Subcutaneous abdominal adipose tissue (tissue), 5 donors: ENCODE results near the gene TRIM15.

ENCODE experiments used
- H3K27ac ChIP-seq: one replicate; pipeline ENCODE4 v1.7.0; 2013; ENCODE audit warnings: low read depth, mild to moderate bottlenecking, inconsistent platforms, low read length, moderate library complexity
- H3K27me3 ChIP-seq, 5 donors: one replicate each; pipeline ENCODE4 v1.7.0; 2013; ENCODE audit warnings: low read length in 5 of 5, inconsistent platforms in 1 of 5; ENCODE audit not compliant: control insufficient read depth in 5 of 5, insufficient read depth in 4 of 5
- H3K36me3 ChIP-seq, 5 donors: one replicate each; pipeline ENCODE4 v1.7.0; 2013; ENCODE audit warnings: low read length in 5 of 5; ENCODE audit not compliant: control insufficient read depth in 5 of 5, insufficient read depth in 5 of 5
- H3K4me1 ChIP-seq, 5 donors: one replicate each; pipeline ENCODE4 v1.7.0; 2013; ENCODE audit warnings: low read length in 5 of 5, mild to moderate bottlenecking in 3 of 5, moderate library complexity in 1 of 5; ENCODE audit not compliant: control insufficient read depth in 5 of 5, insufficient read depth in 5 of 5
- H3K4me3 ChIP-seq, 5 donors: one replicate each; pipeline ENCODE4 v1.7.0; 2013; ENCODE audit warnings: low read length in 5 of 5, low read depth in 1 of 5
- H3K9ac ChIP-seq, 5 donors: one replicate each; pipeline ENCODE4 v1.7.0; 2013; ENCODE audit warnings: low read length in 5 of 5, mild to moderate bottlenecking in 4 of 5, moderate library complexity in 3 of 5
- H3K9me3 ChIP-seq, 5 donors: one replicate each; pipeline ENCODE4 v1.7.0; 2013; ENCODE audit warnings: low read length in 5 of 5; ENCODE audit not compliant: control insufficient read depth in 5 of 5
- donor health status: healthy.
- donor health status: healthy.
- donor health status: healthy.
- donor health status: healthy.
- donor health status: healthy.

Gene TRIM15

GRCh38 chr6:30145818-30146217, 17.5 kb upstream of the TRIM15 start:
- Histone ChIP-seq H3K9me3 (no peaks in the 10 kb centered on the region), H3K36me3 (no peaks in the 10 kb centered on the region), H3K4me3 (no peak overlapping the region), H3K27me3 (peaks cover 3 to 22% (median 13%) of the 10 kb centered on the region in 5 donors), H3K4me1 (no peaks in the 10 kb centered on the region), H3K9ac (no peak overlapping the region), H3K27ac (no peak overlapping the region)

DNA sequence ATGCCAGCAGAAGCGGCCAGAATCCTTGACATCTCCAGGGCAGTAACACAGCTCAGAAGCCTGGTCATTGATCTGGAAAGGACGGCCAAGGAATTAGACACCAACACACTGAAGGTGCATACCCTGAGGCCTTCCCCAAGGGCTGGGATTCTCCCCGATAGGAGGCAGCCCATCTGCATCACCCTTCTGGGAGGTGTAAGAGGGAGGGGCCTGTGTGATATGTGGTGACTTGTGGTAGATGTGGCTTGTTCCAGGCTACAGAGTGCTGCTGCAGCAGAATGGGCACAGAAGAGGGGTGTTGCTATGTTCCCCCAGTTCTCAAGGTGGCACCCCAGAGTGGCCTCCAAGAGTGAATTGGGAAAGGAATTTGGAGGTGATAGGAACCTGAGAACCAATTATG, 16.2 kb upstream of the TRIM15 start:
- Histone ChIP-seq H3K9ac (no peak overlapping the region), H3K4me1 (no peaks in the 10 kb centered on the region), H3K27me3 (peaks cover 3 to 19% (median 13%) of the 10 kb centered on the region in 5 donors), H3K4me3 (no peak overlapping the region), H3K9me3 (no peaks in the 10 kb centered on the region), H3K27ac (no peak overlapping the region), H3K36me3 (no peaks in the 10 kb centered on the region)

DNA sequence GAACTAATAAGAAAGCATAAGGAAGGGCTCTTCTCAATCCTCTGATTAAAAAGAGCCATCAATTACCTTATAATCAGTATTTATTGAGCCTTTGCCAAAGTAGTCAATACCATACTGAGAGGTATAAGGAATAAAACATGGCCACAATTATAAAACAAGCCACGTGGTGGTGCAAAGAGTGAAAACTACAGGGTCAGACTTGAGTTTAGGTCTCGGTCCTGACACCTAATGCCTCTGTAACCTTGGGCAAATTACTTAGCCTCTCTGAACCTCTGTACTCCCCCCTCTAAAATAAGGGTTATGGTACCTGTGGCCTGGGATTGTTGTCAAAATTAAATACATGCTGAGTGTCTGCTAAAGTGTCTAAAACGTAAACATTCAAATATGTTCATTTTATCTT, 14.1 kb upstream of the TRIM15 start:
- Histone ChIP-seq H3K9me3 (no peaks in the 10 kb centered on the region), H3K4me1 (no peaks in the 10 kb centered on the region), H3K9ac (no peak overlapping the region), H3K4me3 (no peak overlapping the region), H3K36me3 (no peaks in the 10 kb centered on the region), H3K27me3 (peaks cover 3 to 20% (median 10%) of the 10 kb centered on the region in 5 donors), H3K27ac (no peak overlapping the region)

GRCh38 chr6:30149858-30150550, 13.3 kb upstream of the TRIM15 start:
- no peak overlapping the region for H3K4me3 ChIP-seq
- no peak overlapping the region for H3K27ac ChIP-seq
- peaks cover 0 to 7% (median 2%) of the 10 kb centered on the region in 5 donors for H3K4me1 ChIP-seq
- no peaks in the 10 kb centered on the region for H3K36me3 ChIP-seq
- H3K9ac ChIP-seq = no peak overlapping the region
- peaks cover 3 to 21% (median 9%) of the 10 kb centered on the region in 5 donors for H3K27me3 ChIP-seq
- H3K9me3 ChIP-seq = no peaks in the 10 kb centered on the region

GRCh38 chr6:30150671-30151395, 12.5 kb upstream of the TRIM15 start:
- H3K9ac ChIP-seq = no peak overlapping the region
- H3K27ac ChIP-seq = no peak overlapping the region
- H3K27me3 ChIP-seq = peaks cover 0 to 14% (median 7%) of the 10 kb centered on the region in 5 donors
- H3K36me3 ChIP-seq = no peaks in the 10 kb centered on the region
- H3K9me3 ChIP-seq = no peaks in the 10 kb centered on the region
- no peak overlapping the region for H3K4me3 ChIP-seq
- peaks cover 0 to 10% (median 2%) of the 10 kb centered on the region in 5 donors for H3K4me1 ChIP-seq

- no peaks in the 10 kb centered on the region for H3K36me3 ChIP-seq
Observed at GRCh38 chr6:30151580-30151979, 11.8 kb upstream of the TRIM15 start.

GRCh38 chr6:30152016-30152673, 11.2 kb upstream of the TRIM15 start:
- Histone ChIP-seq H3K27ac (no peak overlapping the region), H3K9me3 (no peaks in the 10 kb centered on the region), H3K4me3 (no peak overlapping the region), H3K9ac (no peak overlapping the region), H3K4me1 (peaks cover 2 to 17% (median 11%) of the 10 kb centered on the region in 5 donors), H3K36me3 (no peaks in the 10 kb centered on the region), H3K27me3 (peaks cover 0 to 10% (median 4%) of the 10 kb centered on the region in 5 donors)

More at GRCh38 chr6:30151580-30151979, 11.8 kb upstream of the TRIM15 start:
- Histone ChIP-seq H3K27ac (no peak overlapping the region), H3K9ac (no peak overlapping the region), H3K9me3 (no peaks in the 10 kb centered on the region), H3K4me1 (peaks cover 2 to 14% (median 9%) of the 10 kb centered on the region in 5 donors), H3K4me3 (no peak overlapping the region), H3K27me3 (peaks cover 0 to 12% (median 7%) of the 10 kb centered on the region in 5 donors)

GRCh38 chr6:30152910-30153610, 10.3 kb upstream of the TRIM15 start:
- no peak overlapping the region for H3K27ac ChIP-seq
- no peaks in the 10 kb centered on the region for H3K9me3 ChIP-seq
- peaks cover 0 to 9% (median 0%) of the 10 kb centered on the region in 5 donors for H3K27me3 ChIP-seq
- no peak overlapping the region for H3K9ac ChIP-seq
- H3K36me3 ChIP-seq = no peaks in the 10 kb centered on the region
- H3K4me3 ChIP-seq = no peak overlapping the region
- H3K4me1 ChIP-seq = peaks cover 2 to 17% (median 11%) of the 10 kb centered on the region in 5 donors

GRCh38 chr6:30154061-30154460, 9.3 kb upstream of the TRIM15 start:
- H3K27me3 ChIP-seq = peaks cover 0 to 9% (median 0%) of the 10 kb centered on the region in 5 donors
- H3K9me3 ChIP-seq = no peaks in the 10 kb centered on the region
- no peak overlapping the region for H3K4me3 ChIP-seq
- no peak overlapping the region for H3K9ac ChIP-seq
- no peaks in the 10 kb centered on the region for H3K36me3 ChIP-seq
- peaks cover 2 to 17% (median 11%) of the 10 kb centered on the region in 5 donors for H3K4me1 ChIP-seq
- no peak overlapping the region for H3K27ac ChIP-seq
